CD4-positive, CD25-positive, alpha-beta regulatory T cell (primary cell): Measurements from ENCODE around the gene P4HTM. TPM values are rescaled to one million over a fixed set of nuclear protein-coding genes. Genes with fewer than 3 reads are reported as not detected.

Source experiments
- ATAC-seq, 2 donors: fragments of 150-1000 bp; cut with Tn5 transposase; one replicate each; pipeline ENCODE4 v1.10.0; 2021; ENCODE audit warnings: low read depth in 2 of 2, moderate number of reproducible peaks in 2 of 2, moderate library complexity in 1 of 2
- DNase-seq, 3 donors: peaks; one replicate each; pipeline versions ENCODE4 v3.0.0 to v3.0.0-alpha.2; 2012 to 2022; ENCODE audit warnings: mixed read lengths in 1 of 3
- H3K27ac ChIP-seq: one replicate; pipeline ENCODE4 v1.7.0; 2013; ENCODE audit warnings: mild to moderate bottlenecking, low read length; ENCODE audit not compliant: insufficient read depth, poor library complexity, severe bottlenecking
- H3K27me3 ChIP-seq: one replicate; pipeline ENCODE4 v1.7.0; 2013; ENCODE audit warnings: low read length; ENCODE audit not compliant: control insufficient read depth, insufficient read depth
- H3K36me3 ChIP-seq: one replicate; pipeline ENCODE4 v1.7.0; 2013; ENCODE audit warnings: mild to moderate bottlenecking, low read length, moderate library complexity; ENCODE audit not compliant: control insufficient read depth, insufficient read depth
- H3K4me1 ChIP-seq: 2 replicates; pipeline ENCODE4 v1.7.0; 2013; ENCODE audit warnings: mild to moderate bottlenecking, low read length; ENCODE audit not compliant: insufficient read depth, control insufficient read depth, poor library complexity, severe bottlenecking
- H3K4me3 ChIP-seq: one replicate; pipeline ENCODE4 v1.7.0; 2013; ENCODE audit warnings: low read depth, mild to moderate bottlenecking, low read length, moderate library complexity
- H3K9me3 ChIP-seq, 2 experiments: 1 replicate in 1 of 2; 2 replicates in 1 of 2; pipeline ENCODE4 v1.7.0; 2013; ENCODE audit warnings: low read length in 2 of 2, mild to moderate bottlenecking in 1 of 2, moderate library complexity in 1 of 2; ENCODE audit not compliant: control insufficient read depth in 2 of 2
- H3K27ac Mint-ChIP-seq, 3 donors: one replicate each; pipeline ENCODE4 v1.8.0; 2020 to 2022; ENCODE audit warnings: mild to moderate bottlenecking in 3 of 3, mixed read lengths in 3 of 3, moderate library complexity in 2 of 3
- H3K27me3 Mint-ChIP-seq: one replicate; pipeline ENCODE4 v1.8.0; 2022; ENCODE audit warnings: mild to moderate bottlenecking, mixed read lengths
- H3K36me3 Mint-ChIP-seq: one replicate; pipeline ENCODE4 v1.8.0; 2020; ENCODE audit warnings: mixed read lengths
- H3K4me1 Mint-ChIP-seq, 4 donors: one replicate each; pipeline ENCODE4 v1.8.0; 2020 to 2022; ENCODE audit warnings: mixed read lengths in 4 of 4, mild to moderate bottlenecking in 1 of 4
- H3K4me3 Mint-ChIP-seq, 4 donors: one replicate each; pipeline ENCODE4 v1.8.0; 2020 to 2022; ENCODE audit warnings: mild to moderate bottlenecking in 4 of 4, mixed read lengths in 4 of 4, moderate library complexity in 3 of 4
- H3K9me3 Mint-ChIP-seq, 7 donors: one replicate each; pipeline ENCODE4 v1.8.0; 2020 to 2022; ENCODE audit warnings: mixed read lengths in 7 of 7, mild to moderate bottlenecking in 3 of 7, moderate library complexity in 2 of 7
- polyA plus RNA-seq, 4 donors: library from polyadenylated mRNA; unstranded; fragments of 300-500 nt; fragmentation: Illumina TruSeq; gene quantifications; one replicate each; pipeline ENCODE4 v1.2.3, GENCODE V29; 2021
- total RNA-seq: library from RNA; stranded (reverse); gene quantifications from one replicate; pipeline ENCODE4 v1.2.3, GENCODE V29; 2022

P4HTM gene
- total and polyA plus RNA-seq, 5 donors from 2014 or later, result 19.5 to 39.2 (median 25.1) TPM

- Mint-ChIP-seq H3K9me3 (peaks cover 0 to 1% (median 0%) of the 10 kb centered on the region in 7 donors), H3K4me3 (no peak overlapping the region), H3K4me1 (peaks cover 6 to 29% (median 14%) of the 10 kb centered on the region in 4 donors), H3K27me3 (no peaks in the 10 kb centered on the region), H3K36me3 (peaks cover 8% of the 10 kb centered on the region), H3K27ac (peak overlapping the region in 2 of 3 donors; percentile 36 to 60)
- DNase-seq, result no peak
- Histone ChIP-seq H3K4me3 (no peak overlapping the region), H3K27ac (no peak overlapping the region), H3K36me3 (no peaks in the 10 kb centered on the region), H3K9me3 (no peaks in the 10 kb centered on the region), H3K27me3 (no peaks in the 10 kb centered on the region), H3K4me1 (no peaks in the 10 kb centered on the region)
- no peak for ATAC-seq
These were observed 7.9 kb downstream of the P4HTM start for GRCh38 chr3:48997714-48998637.

GRCh38 chr3:48999085-48999858 lies 9.2 kb downstream of the P4HTM start:
- Mint-ChIP-seq H3K27me3 (no peaks in the 10 kb centered on the region), H3K36me3 (peaks cover 11% of the 10 kb centered on the region), H3K4me1 (peaks cover 0 to 16% (median 6%) of the 10 kb centered on the region in 4 donors), H3K9me3 (peaks cover 0 to 1% (median 0%) of the 10 kb centered on the region in 7 donors), H3K4me3 (no peak overlapping the region), H3K27ac (peak overlapping the region in 1 of 3 donors; percentile 44)
- H3K36me3 ChIP-seq, result no peaks in the 10 kb centered on the region
- H3K9me3 ChIP-seq, result no peaks in the 10 kb centered on the region
- no peaks in the 10 kb centered on the region for H3K4me1 ChIP-seq
- DNase-seq, result no peak
- no peak overlapping the region for H3K27ac ChIP-seq
- no peak overlapping the region for H3K4me3 ChIP-seq
- H3K27me3 ChIP-seq, result no peaks in the 10 kb centered on the region
- no peak for ATAC-seq

GRCh38 chr3:49001155-49001554 lies 11.1 kb downstream of the P4HTM start:
- H3K27ac Mint-ChIP-seq, result peak overlapping the region in 2 of 3 donors; percentile 51 to 77

GRCh38 chr3:49004352-49005302 lies 14.6 kb downstream of the P4HTM start:
- H3K27me3 ChIP-seq, result no peaks in the 10 kb centered on the region
- no peak overlapping the region for H3K27ac Mint-ChIP-seq
- no peaks in the 10 kb centered on the region for H3K27me3 Mint-ChIP-seq
- H3K9me3 Mint-ChIP-seq, result peaks cover 0 to 1% (median 0%) of the 10 kb centered on the region in 7 donors
- no peak overlapping the region for H3K27ac ChIP-seq
- no peak for ATAC-seq
- peak overlapping the region in 2 of 4 donors; percentile 4 to 54 for H3K4me3 Mint-ChIP-seq
- no peak overlapping the region for H3K4me3 ChIP-seq
- no peaks in the 10 kb centered on the region for H3K9me3 ChIP-seq
- peaks cover 2% of the 10 kb centered on the region for H3K36me3 Mint-ChIP-seq
- no peaks in the 10 kb centered on the region for H3K36me3 ChIP-seq
- no peak for DNase-seq
- H3K4me1 Mint-ChIP-seq, result peaks cover 0 to 32% (median 21%) of the 10 kb centered on the region in 4 donors
- H3K4me1 ChIP-seq, result peaks cover 19% of the 10 kb centered on the region

More at GRCh38 chr3:49001155-49001554, 11.1 kb downstream of the P4HTM start:
- H3K4me3 ChIP-seq, result no peak overlapping the region
- H3K27me3 Mint-ChIP-seq, result no peaks in the 10 kb centered on the region
- ATAC-seq (no peak), DNase-seq (no peak)
- H3K36me3 ChIP-seq, result no peaks in the 10 kb centered on the region
- H3K4me3 Mint-ChIP-seq, result peak overlapping the region in 1 of 4 donors; percentile 25
- H3K27me3 ChIP-seq, result no peaks in the 10 kb centered on the region
- peaks cover 2% of the 10 kb centered on the region for H3K36me3 Mint-ChIP-seq
- H3K4me1 Mint-ChIP-seq, result peaks cover 0 to 6% (median 3%) of the 10 kb centered on the region in 4 donors
- no peak overlapping the region for H3K27ac ChIP-seq
- H3K9me3 Mint-ChIP-seq, result peaks cover 0 to 1% (median 0%) of the 10 kb centered on the region in 7 donors
- H3K9me3 ChIP-seq, result no peaks in the 10 kb centered on the region
- peaks cover under 1% of the 10 kb centered on the region for H3K4me1 ChIP-seq

- no peak for DNase-seq
- H3K4me3 ChIP-seq, result no peak overlapping the region
- peak overlapping the region in 2 of 4 donors; percentile 8 to 44 for H3K4me3 Mint-ChIP-seq
- H3K27me3 ChIP-seq, result no peaks in the 10 kb centered on the region
- peaks cover 19% of the 10 kb centered on the region for H3K4me1 ChIP-seq
- H3K27ac ChIP-seq, result no peak overlapping the region
- peaks cover 0 to 32% (median 19%) of the 10 kb centered on the region in 4 donors for H3K4me1 Mint-ChIP-seq
- H3K36me3 ChIP-seq, result no peaks in the 10 kb centered on the region
- H3K9me3 Mint-ChIP-seq, result peaks cover 0 to 1% (median 0%) of the 10 kb centered on the region in 7 donors
- ATAC-seq, result no peak
- no peaks in the 10 kb centered on the region for H3K27me3 Mint-ChIP-seq
- peaks cover 2% of the 10 kb centered on the region for H3K36me3 Mint-ChIP-seq
- H3K9me3 ChIP-seq, result no peaks in the 10 kb centered on the region
- no peak overlapping the region for H3K27ac Mint-ChIP-seq
These were observed 15.3 kb downstream of the P4HTM start for GRCh38 chr3:49005303-49005680.

- H3K4me1 Mint-ChIP-seq, result peaks cover 0 to 32% (median 19%) of the 10 kb centered on the region in 4 donors
- H3K4me3 Mint-ChIP-seq, result peak overlapping the region; percentile 94 to 99 (median 97)
- H3K27ac ChIP-seq, result peak overlapping the region; percentile 93
- no peaks in the 10 kb centered on the region for H3K27me3 Mint-ChIP-seq
- H3K9me3 ChIP-seq, result no peaks in the 10 kb centered on the region
- H3K36me3 ChIP-seq, result no peaks in the 10 kb centered on the region
- peaks cover 2% of the 10 kb centered on the region for H3K36me3 Mint-ChIP-seq
- H3K4me3 ChIP-seq, result peak overlapping the region; percentile 61
- peaks cover 19% of the 10 kb centered on the region for H3K4me1 ChIP-seq
- no peak overlapping the region for H3K27ac Mint-ChIP-seq
- peaks cover 0 to 1% (median 0%) of the 10 kb centered on the region in 7 donors for H3K9me3 Mint-ChIP-seq
- H3K27me3 ChIP-seq, result no peaks in the 10 kb centered on the region
- no peak for ATAC-seq
- no peak for DNase-seq
These were observed 16.0 kb downstream of the P4HTM start for GRCh38 chr3:49005998-49006397.
